NCI-H187 (cell line): ENCODE measurements around the gene DAD1.
"Not testable (repeated sequence)": the region's sequence is repeated elsewhere in the genome, so short reads cannot be mapped to it uniquely, and the experiment has no call there.

Experiments
- DNase-seq, 2 experiments: peaks; one replicate each; lab custom pipeline; 2025; lab: John Stamatoyannopoulos, UW

Gene DAD1

DNA sequence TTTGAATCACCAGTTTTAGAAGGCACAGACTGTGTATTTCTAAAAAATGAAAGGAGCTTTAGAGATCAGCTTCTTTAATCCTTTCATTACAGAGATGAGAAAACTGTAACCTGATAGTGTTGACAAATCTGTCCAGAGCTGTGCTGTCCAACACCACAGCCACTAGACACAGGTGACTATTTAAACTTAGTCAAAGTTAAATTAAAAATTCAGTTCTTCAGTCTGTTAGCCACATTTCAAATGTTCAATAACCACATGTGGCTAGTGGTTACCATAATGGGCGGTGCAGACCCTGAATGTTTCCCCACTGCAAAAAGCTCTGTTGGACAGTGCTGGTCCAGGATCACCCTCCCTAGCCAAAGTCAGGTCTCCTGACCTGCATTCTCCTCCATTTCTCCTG is 21.6 kb downstream of the DAD1 start:
- no peak for DNase-seq

DNA sequence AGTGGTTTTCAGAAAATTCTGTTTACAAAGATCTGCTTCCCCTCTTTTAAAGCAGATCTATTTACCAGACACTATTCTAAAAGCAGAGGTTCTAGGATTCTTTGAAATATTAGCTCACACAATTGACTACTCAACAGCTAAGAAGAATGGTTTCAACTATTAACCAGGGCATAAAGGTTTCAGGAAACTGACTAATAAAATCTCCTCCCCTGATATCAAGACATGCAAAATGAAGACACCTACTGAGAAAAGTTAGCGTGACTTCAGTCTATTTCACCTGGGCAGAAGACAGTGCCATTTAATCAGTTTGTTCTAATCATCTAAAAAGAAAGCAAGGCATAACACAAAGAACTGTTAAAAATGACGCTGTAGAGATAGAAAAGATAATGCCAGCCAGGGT is 22.2 kb downstream of the DAD1 start:
- DNase-seq: no peak

DNA sequence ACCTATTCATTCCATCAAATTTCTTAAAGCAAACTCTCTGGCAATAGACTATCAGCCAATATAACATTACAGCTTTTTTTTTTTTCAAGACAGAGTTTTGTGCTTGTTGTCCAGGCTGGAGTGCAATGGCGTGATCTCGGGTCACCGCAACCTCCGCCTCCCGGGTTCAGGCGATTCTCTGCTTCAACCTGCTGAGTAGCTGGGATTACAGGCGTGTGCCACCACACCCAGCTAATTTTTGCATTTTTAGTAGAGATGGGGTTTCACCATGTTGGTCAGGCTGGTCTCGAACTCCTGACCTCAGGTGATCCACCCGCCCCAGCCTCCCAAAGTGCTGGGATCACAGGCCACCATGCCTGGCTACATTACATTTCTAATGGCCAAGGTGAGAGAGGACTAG is 22.8 kb downstream of the DAD1 start:
- DNase-seq: not testable (repeated sequence)

DNA sequence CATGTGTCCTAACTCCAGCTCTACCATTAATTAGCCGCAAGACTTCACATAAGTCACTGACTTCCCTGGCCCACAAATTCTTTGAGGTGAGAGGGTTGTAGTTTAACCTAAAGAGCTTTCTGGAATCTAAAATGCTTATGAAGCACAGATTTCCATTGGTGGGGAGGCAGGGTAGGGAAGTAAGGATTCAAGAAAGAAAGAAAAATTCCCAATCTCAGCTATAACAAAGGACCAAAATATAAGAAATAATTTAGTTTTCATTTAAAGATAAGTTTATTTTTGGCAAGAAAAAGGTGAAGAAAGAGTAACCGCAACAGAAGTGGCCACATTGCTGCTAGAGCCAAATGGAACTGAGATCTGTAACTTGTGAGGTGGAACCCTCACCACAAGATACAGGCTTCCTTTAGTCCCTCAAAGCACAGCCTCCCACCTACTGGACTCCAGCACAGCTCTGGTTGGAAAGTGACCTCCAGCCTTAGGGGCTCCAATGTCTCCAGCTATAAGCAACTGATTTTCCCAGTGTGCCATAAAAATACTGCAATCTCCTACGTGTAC is 23.6 kb downstream of the DAD1 start:
- no peak for DNase-seq

DNA sequence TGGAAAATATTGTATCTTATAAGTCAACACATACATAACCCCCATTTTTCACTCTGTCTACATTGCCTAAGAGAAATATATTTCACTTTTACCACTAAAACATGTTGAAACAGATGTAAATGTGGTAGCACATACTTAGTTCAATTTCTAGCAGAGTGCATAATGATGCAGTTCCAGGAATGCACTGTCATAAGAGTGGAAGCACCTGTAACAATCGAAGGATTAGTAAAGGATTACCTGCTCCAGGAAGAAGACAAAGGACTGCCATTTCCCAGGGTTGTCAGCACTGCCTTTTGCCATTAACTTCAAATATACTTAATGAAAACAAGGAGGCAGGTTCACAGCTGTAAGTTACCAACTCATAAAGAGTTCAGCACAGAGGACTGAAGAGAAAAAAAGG is 24.6 kb downstream of the DAD1 start:
- DNase-seq: no peak

DNA sequence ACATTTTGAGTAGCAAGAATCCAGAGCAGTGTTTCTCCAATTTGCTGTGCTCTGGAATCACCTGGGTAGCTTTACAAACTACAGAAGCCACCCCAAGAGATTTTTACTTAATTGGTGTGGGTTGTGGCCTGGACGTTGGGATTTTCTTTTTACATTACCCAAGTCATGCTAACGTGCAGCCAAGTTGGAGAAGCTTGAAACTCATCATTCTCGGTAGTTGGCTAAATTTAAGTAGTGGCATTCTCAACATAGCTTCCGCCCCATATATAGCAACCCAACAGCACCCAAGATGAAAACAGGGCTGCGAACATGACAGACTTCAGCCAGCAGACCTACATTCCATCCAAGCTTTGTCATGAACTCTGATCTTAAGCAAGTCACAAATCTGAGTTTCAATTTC is 25.0 kb downstream of the DAD1 start:
- DNase-seq: no peak

DNA sequence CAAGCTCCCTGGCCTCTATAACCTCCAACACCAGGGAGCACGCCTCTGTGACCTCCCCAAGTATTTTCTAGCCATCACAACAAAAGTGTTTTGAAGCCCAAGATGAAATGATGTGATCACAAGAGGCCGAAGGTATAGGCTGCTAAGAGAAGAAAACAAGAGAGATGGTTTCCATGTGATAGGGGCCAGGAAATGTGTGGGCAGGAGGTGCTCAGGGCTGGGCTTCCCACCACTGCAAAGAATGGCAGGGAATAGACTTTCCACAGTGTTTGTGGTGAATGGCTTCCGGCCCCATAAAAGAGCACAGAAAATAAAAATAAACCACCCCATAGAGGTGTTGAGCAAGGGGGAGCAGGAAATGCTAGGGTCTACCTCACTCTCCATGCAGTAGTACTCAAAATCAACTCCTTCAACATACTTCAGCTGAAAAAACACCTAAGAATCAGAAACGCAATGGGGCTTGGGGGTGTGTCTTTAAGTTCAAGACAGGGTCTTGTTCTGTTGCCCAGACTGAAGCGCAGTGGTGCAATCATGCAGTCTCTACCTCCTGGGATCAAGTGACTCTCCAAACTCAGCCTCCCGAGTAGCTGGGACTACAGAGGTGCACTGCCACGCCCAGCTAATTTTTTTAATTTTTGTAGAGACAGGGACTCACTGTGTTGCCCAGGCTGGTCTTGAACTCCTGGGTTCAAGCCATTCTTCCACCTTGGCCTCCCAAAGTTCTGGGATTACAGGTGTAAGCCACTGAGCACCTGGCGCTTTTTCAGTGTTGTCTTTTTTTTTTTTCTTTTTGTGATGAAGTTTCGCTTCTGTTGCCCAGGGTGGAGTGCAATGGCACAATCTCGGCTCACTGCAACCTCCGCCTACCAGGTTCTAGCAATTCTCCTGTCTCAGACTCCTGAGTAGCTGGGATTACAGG is 27.1 kb downstream of the DAD1 start:
- no peak for DNase-seq

DNA sequence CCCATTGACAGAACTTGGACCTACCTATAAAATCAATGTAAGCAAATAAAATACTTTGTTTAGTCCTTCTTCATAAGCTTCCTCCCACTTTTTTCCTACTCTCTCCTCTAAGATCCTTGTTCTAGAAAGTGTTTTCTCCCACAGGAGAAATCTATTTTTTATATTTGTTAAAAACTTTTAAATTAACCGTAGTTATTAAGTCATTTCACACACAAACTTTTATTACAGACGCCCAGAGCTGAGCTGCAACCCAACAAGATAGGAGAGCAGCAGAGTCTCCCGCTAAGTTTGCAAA is 27.7 kb downstream of the DAD1 start:
- no peak for DNase-seq

DNA sequence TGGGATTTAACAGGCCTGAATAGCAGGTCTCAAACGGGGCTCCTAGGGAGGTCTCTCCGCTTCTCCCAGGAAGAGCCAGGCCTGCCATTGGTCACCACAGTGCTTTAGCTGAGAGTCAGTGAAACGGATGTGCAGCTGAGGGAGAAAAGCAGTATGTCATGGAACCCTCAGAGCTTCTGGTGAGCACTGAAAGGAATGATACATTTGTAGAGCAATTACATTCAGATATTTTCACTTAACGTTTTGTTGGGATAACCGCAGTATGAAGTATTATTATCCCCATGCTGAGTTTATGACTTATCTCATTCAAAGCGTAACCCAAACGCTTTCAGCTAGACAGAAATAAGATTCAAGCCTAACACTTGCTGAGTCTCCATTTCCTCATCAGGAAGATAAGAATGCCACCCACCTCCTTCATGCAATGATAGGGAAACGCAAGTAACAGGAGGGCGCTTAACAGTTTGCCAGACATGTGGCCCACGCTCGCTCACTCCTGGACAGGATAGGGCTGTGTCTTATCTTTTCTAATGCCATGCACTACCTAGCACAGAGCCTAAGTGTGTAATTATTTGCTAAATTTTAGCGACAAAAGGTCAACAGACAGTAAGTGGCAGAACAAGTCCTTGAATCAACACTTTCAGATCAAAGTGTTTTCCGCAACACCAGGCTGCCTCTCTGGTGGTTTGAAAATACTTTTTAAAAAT is 28.2 kb downstream of the DAD1 start:
- DNase-seq: no peak

DNA sequence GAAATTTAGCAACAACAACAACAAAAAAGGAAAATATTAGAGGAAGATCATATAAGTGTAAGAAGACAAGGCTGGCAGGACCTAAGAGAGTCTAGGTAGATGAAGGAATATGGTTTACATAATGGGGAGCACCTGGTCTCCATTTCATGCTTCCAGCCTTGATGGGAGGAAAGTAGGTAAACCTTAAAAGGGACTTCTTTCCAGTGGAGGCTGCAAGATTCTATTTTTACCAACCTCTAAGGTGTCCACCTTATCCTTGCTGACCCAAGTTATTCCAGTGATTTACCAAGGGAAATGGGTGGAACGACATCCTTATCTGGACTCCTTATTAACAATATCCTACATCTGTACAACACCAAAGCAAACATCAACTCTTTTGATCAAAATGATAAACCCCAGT is 30.0 kb downstream of the DAD1 start:
- DNase-seq: no peak

DNA sequence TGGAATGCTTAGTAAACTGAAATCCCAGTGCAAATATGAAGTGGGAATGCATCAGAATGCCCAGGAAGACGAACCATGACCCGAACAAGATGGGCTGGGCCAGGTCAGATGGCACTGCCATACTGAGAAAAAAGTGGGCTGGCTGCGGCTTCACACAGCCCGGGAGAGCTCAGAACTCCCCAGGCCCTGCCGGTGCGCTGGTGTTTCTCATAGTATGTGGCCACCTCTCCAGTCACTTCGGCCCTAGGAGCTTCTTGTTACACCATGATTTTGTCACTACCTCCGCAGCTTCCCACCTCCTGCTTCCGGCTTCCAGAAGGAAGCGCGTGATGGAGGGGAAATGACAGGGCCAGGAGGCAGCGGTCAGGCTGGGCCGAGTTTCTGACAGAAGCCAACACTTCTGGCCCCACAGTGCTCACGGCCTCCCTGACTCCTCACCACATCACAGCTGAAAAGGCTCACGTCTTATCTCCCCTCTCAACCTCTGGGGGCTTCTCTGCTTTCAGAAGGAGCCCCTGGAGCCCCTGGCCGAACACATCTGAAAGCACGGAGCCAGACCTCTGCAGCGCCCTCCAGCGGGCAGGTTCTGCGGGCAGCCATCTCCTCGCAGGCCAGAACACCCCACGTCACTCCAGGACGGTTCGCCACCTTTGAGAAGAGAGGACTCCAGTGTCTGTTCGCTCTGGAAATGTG is 30.7 kb downstream of the DAD1 start:
- DNase-seq: no peak

DNA sequence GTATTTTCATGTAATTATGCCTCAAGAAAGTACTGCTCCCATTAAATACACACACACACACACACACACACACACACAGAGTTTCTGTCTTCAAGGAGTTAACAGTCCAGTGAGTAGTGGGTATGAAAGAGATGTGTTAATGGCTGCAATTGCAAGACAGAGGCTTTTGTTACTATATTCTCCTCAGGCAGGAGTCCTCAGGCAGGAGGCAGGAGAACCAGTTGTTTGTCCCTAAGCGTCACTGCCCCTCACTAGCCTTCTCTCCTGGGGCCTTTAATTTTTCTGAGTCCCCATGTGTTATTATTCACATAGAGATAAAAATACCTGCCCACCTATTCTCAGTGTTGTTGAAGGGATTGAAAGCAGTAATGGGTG is 31.2 kb downstream of the DAD1 start:
- DNase-seq: no peak

DNA sequence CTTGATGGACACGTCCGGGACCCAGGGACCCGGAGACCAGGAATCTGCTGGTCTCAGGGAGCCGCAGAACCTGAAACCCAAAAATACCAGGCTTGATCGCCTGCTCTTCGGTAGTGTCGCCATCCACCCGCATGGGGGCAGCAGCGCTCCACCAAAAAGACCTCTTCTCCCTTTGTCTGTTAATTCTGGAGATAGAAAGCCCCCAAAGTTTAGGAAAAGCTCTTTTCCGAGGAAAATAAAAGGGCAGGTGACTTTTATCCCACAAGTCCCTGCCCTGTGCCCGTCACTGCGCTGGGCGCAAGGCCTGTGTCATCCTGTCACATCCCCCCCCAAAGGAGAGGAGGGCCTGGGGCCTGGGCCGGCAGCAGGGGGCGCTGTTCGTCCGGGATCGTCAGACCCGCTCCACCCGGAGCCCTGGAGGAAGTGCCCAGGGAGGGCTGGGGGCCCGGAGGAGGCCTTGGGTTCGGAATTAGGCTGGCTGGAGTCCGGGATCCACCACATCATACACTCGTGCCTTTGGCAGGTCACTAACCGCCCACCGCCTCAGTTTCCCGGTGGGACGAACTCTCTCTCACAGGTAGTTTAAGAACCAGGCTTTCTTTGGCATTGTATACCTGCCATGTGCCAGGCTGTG is 31.9 kb downstream of the DAD1 start:
- DNase-seq: peak; percentile 53 to 84

DNA sequence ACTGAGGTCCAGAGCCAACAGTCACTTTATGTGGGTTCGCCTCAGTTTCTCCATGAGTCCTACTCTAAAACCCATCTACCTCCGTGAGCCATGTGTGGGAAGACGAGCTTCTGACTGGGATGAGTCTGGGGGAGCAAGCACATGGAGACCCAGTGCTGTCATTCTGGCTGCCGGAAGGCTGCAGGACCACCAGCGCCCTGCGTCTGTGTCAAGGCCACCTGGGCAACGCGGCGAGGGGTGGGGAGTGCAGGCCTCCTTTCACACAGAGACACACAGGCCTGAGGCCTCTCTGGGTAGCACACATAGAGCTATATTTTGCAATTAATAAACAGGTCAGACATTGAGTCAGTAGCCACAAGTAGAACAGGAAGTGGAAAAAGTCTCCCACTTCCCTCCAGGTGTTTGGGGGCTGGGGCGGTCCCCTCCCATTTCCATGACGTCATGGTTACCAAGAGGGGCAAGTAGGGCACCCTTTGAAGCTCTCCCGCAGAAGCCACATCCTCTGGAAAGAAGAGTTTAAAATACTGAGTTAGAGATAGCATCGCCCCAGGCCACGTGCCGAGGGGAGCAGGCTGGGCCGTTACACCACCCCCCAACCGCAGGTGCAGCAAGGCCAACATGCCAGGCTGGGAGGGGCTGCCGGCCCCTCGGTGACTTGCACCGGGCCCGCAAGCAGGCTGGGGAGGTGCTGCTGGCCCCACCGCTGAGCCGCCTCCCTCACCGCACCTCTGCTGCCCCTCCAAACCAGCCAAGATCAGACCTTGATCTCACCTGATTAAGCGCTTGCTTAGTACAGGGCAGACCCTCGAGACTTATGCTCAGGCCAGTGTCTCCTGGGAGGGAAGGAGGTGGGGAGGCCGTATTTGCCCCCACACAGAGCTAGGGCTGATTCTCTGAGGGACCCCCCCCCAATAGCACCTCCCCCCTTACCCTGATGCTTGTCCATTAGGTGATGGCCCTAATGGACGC is 32.7 kb downstream of the DAD1 start:
- DNase-seq: no peak

DNA sequence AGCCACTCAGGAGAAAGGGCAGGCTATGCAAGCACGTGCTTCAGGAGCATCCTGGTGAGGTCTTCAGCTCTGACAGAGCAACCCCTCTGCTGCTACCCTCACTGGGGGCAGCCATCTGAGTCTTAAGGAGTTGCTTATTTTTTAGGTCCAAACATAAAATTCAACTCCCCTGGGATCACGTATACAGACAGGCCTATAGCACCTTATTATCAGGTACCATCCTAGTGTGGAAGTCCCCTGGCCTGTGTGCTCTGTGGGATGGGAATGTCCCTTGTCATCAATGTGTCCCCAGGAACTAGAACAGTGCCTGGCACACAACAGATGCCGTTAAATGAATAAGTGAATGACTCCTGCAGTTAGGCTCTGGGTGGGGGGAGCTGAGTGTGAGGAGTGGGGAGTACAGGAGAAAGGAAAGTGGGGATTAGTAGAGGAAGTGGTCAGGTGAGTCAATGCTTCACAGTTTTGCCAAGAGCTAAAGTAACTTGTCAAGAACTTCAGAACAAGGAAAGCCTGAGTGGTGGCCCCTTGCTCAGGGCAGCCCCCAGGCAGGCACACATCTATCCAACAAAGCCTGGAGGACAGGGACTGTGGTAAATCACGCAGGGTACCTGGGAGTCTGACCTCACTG is 33.5 kb downstream of the DAD1 start:
- no peak for DNase-seq

DNA sequence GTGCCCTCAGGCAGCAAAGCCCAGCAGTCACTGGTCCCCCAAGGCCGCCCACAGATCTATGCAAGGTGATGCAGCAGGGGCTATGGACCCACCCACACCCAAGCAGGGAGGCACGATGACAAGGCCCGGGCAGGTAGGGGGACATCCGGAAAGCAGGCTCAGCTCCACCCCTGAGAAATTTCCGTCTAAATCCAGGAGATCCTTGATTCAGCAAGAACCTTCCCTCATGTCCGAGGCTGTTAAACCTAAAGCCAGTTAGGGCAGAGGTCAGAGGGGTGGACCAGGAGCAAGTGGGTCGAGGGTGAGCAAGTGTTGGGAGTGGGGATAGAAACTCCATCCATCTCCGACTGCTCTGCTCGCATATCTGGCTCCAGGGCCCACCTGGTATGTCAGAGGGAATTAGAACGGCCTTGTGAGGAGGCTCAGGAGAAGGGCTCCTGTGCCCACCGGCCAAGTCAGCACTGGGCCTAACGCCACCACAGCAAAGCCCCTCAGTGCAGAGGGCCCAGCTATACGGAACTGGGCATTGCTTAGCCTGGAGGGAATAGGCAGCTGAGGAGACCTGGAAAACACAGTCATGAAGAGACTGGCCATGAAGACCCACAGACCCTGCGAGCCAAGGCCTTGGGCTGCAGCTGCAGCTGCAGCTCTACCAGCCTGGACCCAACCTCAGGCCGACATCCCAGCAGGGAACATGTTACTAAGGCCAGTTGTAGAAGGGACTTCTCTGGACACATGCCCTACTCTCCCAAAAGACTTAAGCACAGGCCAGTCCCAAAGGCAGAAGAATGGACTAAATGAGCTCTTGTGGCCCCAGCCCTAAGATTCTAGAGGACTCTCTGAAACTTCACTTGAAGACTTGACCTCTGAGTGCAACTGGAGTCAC is 34.3 kb downstream of the DAD1 start:
- no peak for DNase-seq

DNA sequence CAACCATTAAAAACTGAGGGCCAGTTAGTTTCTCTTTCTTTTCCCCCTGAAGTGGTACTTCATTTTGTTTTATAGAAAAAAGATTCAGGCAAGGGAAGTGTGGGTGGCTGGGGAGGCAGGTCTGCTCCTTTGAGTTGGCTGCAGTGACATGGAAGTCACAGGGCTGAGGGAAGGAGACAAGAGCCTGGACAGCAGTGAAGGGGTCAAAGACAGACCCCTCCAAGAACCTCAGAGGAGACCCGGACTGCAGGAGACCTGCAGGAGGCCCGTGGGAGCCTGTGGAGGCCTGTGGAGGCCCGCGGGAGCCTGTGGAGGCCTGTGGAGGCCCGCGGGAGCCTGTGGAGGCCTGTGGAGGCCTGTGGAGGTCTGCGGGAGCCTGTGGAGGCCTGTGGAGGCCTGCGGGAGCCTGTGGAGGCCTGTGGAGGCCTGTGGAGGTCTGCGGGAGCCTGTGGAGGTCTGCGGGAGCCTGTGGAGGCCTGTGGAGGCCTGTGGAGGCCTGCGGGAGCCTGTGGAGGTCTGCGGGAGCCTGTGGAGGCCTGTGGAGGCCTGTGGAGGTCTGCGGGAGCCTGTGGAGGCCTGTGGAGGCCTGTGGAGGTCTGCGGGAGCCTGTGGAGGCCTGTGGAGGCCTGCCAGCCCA is 35.0 kb downstream of the DAD1 start:
- DNase-seq: not testable (repeated sequence)

DNA sequence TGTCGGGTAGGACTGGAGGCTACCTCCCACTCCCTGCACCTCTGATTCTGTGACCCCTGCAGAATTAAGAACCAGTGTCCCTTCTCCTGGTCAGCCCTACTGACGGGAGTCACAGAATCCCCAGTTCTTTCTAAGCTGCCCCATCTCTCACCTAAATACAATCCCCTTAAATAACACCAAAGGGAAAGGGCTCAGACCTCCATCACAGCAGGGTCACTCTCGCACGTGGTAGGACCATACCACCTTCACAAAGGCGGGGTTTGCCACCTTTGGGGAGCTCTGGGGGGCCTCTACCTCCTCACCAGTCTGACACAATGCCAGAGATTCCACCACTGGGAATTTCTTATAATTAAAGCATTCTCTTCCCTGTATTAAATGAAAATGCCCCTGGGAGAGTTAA is 35.6 kb downstream of the DAD1 start:
- no peak for DNase-seq

DNA sequence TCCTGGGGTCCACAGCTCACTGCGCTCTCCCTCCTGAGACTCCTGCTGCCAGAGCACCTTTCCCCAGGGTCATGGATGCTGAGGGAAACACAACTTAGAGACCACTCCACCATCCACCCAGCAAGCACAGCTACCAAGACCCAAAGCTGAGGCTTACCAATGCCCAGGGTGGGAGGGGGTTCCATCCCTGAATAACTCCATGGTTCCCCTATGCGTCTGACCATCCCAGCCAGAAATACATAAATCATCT is 36.3 kb downstream of the DAD1 start:
- no peak for DNase-seq
